Medulla oblongata (tissue), 1 donor: ENCODE results near the gene DPAGT1.
"Not testable (repeated sequence)": the region's sequence is repeated elsewhere in the genome, so short reads cannot be mapped to it uniquely, and the experiment has no call there.

ENCODE experiments used
- DNase-seq: peaks from one replicate; pipeline ENCODE4 v3.0.0-alpha.2; 2015; ENCODE audit errors: extremely low spot score

DPAGT1 gene

DNA sequence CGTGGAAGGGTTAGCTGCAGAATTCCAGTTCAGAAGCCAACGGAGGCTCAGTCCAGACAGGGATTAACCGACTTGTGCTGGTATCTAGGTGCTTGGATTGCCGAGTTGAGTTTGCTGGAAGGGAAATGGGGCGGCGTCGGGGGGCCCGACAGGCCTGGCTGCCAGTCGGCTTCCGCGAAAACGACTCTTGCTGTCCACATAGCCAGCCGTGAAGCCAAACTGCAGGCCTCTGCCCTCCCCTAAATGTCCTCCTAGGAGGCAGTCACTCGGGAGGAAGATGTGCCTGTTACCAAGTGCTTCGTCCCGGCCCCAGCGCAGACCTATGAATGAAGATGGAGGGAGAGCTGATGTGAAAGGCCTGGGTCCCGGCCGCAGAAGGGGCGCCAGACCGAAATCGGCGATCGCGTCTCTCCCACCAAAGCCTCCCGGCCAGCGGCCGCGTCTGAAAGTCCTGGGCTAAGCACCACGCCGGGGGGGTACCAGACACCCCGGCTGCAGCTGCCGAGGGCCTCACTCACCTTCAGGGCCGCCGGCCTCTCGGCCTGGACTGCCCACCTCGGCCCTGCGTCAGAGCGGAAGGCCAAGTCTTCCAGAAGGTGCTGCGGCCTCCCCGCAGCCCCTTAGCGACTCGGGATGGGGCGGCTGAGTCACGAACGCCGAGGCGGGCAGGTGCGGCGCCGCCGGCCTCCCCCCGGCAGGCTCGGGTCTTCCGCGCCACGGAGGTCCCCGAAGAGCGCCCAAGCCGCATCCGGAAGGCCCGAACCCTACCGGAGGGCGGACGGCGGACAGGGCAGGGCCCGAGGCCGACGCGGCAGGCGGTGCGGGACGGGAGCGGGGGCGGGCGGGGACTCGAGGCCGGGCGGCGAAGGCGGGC, 7.5 kb downstream of the DPAGT1 start:
- DNase-seq: no peak

DNA sequence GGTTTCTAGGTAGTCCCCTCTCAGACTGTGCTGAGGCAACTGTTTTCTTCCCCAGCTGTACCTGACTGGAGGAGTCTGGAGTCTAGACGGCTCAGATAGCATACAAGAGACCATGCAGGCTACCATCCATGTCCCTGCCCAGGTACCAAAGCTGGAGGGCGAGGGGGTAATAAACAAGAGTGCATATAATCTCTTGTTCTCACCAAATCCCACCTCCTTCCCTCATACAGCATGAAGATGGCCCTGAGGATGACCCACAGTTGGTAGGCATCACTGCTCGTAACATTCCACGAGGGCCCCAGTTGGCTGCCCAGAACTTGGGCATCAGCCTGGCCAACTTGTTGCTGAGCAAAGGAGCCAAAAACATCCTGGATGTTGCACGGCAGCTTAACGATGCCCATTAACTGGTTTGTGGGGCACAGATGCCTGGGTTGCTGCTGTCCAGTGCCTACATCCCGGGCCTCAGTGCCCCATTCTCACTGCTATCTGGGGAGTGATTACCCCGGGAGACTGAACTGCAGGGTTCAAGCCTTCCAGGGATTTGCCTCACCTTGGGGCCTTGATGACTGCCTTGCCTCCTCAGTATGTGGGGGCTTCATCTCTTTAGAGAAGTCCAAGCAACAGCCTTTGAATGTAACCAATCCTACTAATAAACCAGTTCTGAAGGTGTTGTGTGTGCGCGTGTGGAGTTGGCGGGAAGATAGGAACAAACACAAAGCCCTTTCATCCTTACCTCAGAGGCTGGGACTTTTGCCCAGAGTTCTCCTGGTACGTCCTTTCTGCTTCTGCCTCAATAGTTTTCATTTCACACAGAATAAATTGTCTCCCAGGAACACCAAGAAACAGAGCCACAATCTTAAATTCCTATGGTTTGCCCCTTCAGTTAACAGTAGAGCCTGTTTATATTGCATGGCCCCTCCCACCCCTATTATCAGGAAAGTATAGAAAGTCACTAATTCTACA, 8.5 kb downstream of the DPAGT1 start:
- DNase-seq: peak; percentile 69

DNA sequence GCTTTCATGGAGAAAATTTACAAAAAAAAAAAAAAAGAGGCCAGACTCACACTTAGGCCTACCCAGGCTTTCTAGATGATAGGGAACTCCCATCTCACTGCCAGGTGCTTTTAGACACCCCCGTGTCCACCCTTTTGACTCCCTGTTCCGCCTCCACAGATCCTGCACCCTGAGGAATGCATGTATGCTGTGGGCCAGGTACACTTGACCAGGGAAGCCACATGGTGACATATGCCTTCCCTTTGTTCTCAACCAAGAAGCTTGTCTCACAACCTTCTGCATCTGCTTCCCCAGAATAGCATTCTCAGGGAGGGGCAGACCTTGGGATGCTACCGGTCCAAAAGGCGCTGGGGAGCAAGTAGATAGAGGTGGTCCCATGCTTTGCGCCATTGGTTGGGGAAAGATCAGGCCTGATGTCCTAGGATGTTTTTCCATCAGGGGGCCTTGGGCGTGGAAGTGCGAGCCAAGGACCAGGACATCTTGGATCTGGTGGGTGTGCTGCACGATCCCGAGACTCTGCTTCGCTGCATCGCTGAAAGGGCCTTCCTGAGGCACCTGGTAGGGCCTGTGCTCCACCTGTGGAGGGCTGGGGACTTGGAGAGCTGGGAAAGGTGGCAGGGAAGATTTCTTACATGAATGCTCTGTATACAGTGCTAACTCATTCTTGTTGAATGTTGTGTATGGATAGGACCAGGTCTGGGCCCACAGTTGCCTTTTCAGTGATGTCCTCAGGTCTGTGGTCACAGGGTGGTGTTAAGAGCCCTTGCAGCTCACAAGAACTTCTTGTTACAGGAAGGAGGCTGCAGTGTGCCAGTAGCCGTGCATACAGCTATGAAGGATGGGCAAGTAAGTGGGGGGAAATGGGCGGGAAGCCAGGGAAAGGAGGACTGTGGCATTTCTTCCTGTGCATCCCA, 9.4 kb downstream of the DPAGT1 start:
- DNase-seq: no peak

GRCh38 chr11:119091178-119091577, 10.5 kb downstream of the DPAGT1 start:
- no peak for DNase-seq

- DNase-seq: no peak
Measured at GRCh38 chr11:119089319-119089718, 12.3 kb downstream of the DPAGT1 start.

- no peak for DNase-seq
Measured at GRCh38 chr11:119088406-119088805, 13.2 kb downstream of the DPAGT1 start.

GRCh38 chr11:119087747-119088241, 13.9 kb downstream of the DPAGT1 start:
- DNase-seq: no peak

DNA sequence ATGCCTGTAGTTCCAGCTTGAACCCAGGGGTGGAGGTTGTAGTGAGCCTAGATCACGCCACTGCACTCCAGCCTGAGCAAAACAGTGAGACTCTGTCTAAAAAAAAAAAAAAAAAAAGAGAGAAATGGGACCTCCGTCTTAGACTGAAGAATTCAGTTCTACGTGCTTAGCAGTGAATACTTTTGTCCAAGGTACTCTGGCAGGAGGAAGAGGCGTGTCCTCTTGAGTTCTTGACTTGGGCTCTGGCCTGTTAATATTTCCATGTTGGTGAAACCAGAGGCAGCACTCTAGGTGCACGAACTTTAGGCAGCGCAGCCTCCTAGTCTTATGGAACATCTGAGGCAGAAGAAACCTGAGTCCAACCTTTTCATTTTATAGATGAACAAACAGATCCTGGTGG, 14.5 kb downstream of the DPAGT1 start:
- DNase-seq: no peak

DNA sequence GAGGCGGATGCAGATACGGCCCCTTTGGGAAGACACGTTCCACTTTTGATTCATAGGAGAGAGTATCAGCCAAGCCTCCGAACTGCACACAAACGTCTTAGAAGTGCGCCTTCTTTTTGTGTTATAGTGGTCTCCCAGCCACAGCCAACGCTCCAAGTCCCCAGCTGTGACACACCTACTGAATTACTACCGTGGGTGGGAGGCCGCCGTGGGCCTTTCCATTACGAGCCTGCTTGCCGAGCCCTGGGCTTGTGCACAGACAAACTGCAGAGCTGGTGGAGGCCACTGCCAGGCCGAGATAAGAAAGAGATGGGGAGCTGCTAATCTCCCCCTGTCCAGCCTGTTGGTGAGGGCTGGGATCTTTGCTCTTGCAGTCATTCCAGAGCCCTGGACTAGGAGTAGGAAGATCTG, 16.2 kb downstream of the DPAGT1 start:
- no peak for DNase-seq

DNA sequence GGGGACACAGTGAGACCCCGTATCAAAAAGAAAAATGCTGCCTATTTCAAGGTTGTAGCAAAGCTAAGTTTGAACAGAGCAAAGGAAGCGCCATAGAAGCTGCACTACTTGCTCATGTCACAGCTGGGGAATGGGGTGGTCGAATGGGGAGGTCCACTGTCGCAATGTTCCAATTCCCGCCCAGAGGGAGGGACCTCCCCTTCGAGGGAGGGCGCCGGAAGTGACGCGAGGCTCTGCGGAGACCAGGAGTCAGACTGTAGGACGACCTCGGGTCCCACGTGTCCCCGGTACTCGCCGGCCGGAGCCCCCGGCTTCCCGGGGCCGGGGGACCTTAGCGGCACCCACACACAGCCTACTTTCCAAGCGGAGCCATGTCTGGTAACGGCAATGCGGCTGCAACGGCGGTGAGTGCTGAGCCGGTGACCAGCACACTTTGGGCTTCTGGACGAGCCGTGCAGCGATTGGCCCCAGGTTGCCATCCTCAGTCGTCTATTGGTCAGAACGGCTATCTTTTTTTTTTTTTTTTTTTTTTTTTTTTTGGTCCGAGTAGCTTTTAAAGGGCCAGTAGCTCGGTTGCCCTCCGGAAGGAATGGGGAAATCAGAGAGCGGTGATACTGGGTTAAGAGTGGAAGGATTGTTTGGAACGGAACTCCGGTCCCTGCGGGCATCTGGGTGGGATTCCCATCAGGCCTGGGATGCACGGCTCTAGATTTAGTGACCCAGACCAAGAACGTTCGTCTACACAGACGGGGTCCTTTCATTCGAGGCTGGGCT, 16.8 kb downstream of the DPAGT1 start, which contains the start of gene HMBS:
Gene HMBS (plus strand): TSS at position 219 of the 774 bp plus-strand sequence. CDS start 153 bp downstream, at position 372.
- DNase-seq: peak; percentile 98

GRCh38 chr11:119081682-119082260, 19.9 kb downstream of the DPAGT1 start:
- peak; percentile 91 for DNase-seq

DNA sequence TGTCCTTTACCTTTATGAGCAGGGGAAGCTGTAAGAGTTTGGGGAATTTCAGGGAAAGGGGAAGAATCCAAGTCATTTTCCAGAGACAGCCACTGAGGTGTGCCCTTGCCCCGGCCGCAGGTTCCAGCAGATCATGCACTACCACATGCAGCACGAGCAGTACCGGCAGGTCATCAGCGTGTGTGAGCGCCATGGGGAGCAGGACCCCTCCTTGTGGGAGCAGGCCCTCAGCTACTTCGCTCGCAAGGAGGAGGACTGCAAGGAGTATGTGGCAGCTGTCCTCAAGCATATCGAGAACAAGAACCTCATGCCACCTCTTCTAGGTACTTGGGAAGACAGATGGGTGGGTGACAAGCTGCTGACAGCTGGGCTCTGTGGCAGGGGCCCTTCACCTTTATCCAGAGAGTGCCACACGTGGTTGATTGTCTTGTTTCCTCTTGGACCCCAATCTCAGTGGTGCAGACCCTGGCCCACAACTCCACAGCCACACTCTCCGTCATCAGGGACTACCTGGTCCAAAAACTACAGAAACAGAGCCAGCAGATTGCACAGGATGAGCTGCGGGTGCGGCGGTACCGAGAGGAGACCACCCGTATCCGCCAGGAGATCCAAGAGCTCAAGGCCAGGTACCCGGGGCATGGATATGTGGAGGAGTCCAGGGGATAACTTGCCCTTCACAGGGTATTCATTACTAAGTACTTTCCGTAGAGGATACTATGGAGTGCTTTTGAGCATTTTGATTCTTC, 22.8 kb downstream of the DPAGT1 start:
- no peak for DNase-seq

DNA sequence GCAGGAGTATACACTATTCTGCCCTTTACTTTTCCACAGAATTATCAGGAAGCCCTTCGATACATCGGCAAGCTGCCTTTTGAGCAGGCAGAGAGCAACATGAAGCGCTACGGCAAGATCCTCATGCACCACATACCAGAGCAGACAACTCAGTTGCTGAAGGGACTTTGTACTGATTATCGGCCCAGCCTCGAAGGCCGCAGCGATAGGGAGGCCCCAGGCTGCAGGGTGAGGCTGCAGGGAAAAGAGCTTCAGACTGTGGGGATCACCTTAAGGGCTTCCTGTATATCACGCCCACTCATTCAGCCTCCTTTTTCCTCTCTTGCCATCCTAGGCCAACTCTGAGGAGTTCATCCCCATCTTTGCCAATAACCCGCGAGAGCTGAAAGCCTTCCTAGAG, 23.8 kb downstream of the DPAGT1 start:
- no peak for DNase-seq

- DNase-seq: peak; percentile 97
Measured at GRCh38 chr11:119067371-119068222, 34.1 kb downstream of the DPAGT1 start, which contains the start of gene VPS11. Gene VPS11, plus strand, starts transcription at chr11:119067818. Its CDS starts 6 bp downstream, at chr11:119067824.

DNA sequence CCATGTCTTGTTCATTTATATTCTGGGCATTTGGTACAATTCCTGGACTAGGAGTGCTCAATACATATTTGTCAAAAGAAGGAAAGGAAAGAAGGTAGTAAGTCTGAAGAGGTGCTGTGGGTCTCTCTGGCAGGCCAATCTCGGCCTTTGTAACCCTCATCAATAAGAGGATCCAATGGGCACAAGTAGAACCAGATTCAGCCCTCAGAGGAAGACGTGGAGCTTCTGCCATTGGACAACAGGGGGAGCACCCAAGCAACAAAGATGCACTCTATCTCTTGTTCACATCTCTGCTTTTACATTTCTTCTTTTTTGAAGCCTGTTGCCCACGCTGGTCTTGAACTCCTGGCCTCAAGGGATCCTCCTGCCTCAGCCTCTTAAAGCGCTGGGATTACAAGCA, 36.3 kb downstream of the DPAGT1 start:
- DNase-seq: no peak

GRCh38 chr11:119062779-119063178, 38.9 kb downstream of the DPAGT1 start:
- DNase-seq: no peak

- no peak for DNase-seq
Measured at GRCh38 chr11:119061256-119061655, 40.4 kb downstream of the DPAGT1 start.

- not testable (repeated sequence) for DNase-seq
Measured at GRCh38 chr11:119059128-119059527, 42.5 kb downstream of the DPAGT1 start.
